Neural progenitor cell (in vitro differentiated cells): ENCODE measurements around the gene TMEM117. TPM values are rescaled to one million over a fixed set of nuclear protein-coding genes. Genes with fewer than 3 reads are reported as not detected.

ENCODE experiments used
- DNase-seq: peaks from one replicate; pipeline ENCODE4 v3.0.0-alpha.2; 2016; ENCODE audit warnings: low spot score
- H2AFZ ChIP-seq: fragments of 200-600 bp; sonication (generic); replicated peaks from 2 replicates; pipeline ENCODE4 v1.6.1; 2016; ENCODE audit warnings: antibody characterized with exemption
- H3F3A ChIP-seq: fragments of 200-600 bp; sonication (generic); 2 replicates; pipeline ENCODE4 v1.6.1; 2016; ENCODE audit warnings: antibody characterized with exemption, low read depth
- H3K27ac ChIP-seq: fragments of 200-600 bp; sonication (generic); 2 replicates; pipeline ENCODE4 v1.5.1; 2016; ENCODE audit warnings: mild to moderate bottlenecking
- H3K27me3 ChIP-seq: fragments of 200-600 bp; sonication (generic); 2 replicates; pipeline ENCODE4 v1.6.1; 2016; ENCODE audit warnings: mild to moderate bottlenecking, moderate library complexity
- H3K36me3 ChIP-seq: fragments of 200-600 bp; sonication (generic); 2 replicates; pipeline ENCODE4 v1.5.1; 2016
- H3K4me1 ChIP-seq: fragments of 200-600 bp; sonication (generic); 2 replicates; pipeline ENCODE4 v1.6.1; 2016; ENCODE audit warnings: mixed run types
- H3K4me2 ChIP-seq: fragments of 200-600 bp; sonication (generic); 2 replicates; pipeline ENCODE4 v1.6.1; 2016
- H3K4me3 ChIP-seq: fragments of 200-600 bp; sonication (generic); 2 replicates; pipeline ENCODE4 v1.5.1; 2016
- H3K79me2 ChIP-seq: fragments of 200-600 bp; sonication (generic); 2 replicates; pipeline ENCODE4 v1.6.1; 2016; ENCODE audit warnings: low read depth
- H3K9ac ChIP-seq: fragments of 200-600 bp; sonication (generic); 2 replicates; pipeline ENCODE4 v1.6.1; 2016
- H3K9me3 ChIP-seq: fragments of 200-600 bp; sonication (generic); 2 replicates; pipeline ENCODE4 v1.5.1; 2016; ENCODE audit warnings: low read depth
- H4K20me1 ChIP-seq: fragments of 200-600 bp; sonication (generic); 2 replicates; pipeline ENCODE4 v1.6.1; 2016; ENCODE audit warnings: low read depth
- H3K27ac Mint-ChIP-seq: 3 replicates; pipeline ENCODE4 v1.8.0; 2021; ENCODE audit warnings: mixed read lengths
- H3K27me3 Mint-ChIP-seq: 2 replicates; pipeline ENCODE4 v1.8.0; 2022; ENCODE audit warnings: low read depth, mild to moderate bottlenecking, inconsistent platforms, moderate library complexity, mixed read lengths; ENCODE audit not compliant: insufficient read depth
- H3K36me3 Mint-ChIP-seq: 3 replicates; pipeline ENCODE4 v1.8.0; 2021; ENCODE audit warnings: mixed read lengths
- H3K4me1 Mint-ChIP-seq: 3 replicates; pipeline ENCODE4 v1.8.0; 2021; ENCODE audit warnings: mixed read lengths
- H3K4me3 Mint-ChIP-seq: 3 replicates; pipeline ENCODE4 v1.8.0; 2021; ENCODE audit warnings: mild to moderate bottlenecking, moderate library complexity, mixed read lengths
- H3K9me3 Mint-ChIP-seq: 3 replicates; pipeline ENCODE4 v1.8.0; 2020; ENCODE audit warnings: mixed read lengths
- CTCF ChIP-seq: fragments of 200-600 bp; sonication (generic); IDR thresholded peaks from 2 replicates; pipeline ENCODE4 v1.5.1; 2017; ENCODE audit warnings: antibody characterized with exemption, mild to moderate bottlenecking
- EZH2 ChIP-seq: fragments of 200-600 bp; sonication (generic); IDR thresholded peaks from 2 replicates; pipeline ENCODE4 v1.6.1; 2017; ENCODE audit warnings: antibody characterized with exemption, mild to moderate bottlenecking, moderate library complexity
- EZH2phosphoT487 ChIP-seq: fragments of 200-600 bp; sonication (generic); IDR thresholded peaks from 2 replicates; pipeline ENCODE4 v1.6.1; 2017; ENCODE audit warnings: antibody characterized with exemption
- total RNA-seq: library from RNA; depleted of rRNA; stranded (reverse); fragments of >200 nt; gene quantifications from 2 replicates; pipeline ENCODE4 v1.2.3, GENCODE V29; 2015; ENCODE audit warnings: low replicate concordance

The TMEM117 gene
- total RNA-seq, 1 donor from 2014 or later = 1.6 TPM

DNA sequence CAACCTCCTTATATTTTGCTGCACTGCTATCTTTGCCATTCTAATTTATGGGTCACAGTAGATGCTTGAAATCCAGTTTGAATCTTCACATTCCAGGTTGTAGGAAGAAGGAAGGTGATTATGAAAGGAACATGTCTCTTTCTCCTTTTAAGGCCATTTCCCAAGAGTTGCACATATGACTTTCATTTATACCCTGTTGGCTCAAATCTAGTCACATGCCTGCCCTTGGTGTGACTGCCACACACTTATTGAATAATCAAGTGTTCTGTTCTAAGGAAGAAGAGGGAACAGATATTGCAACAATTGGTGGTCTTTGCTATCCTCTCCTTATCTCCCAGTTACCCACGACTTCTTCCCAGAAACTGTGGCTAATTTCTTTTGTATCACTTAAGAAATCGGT, 404.3 kb downstream of the TMEM117 start:
- Histone ChIP-seq H3K4me1 (no peaks in the 10 kb centered on the region), H3K4me2 (no peak overlapping the region), H3K27ac (no peak overlapping the region), H3K9me3 (no peaks in the 10 kb centered on the region), H4K20me1 (no peaks in the 10 kb centered on the region), H3K36me3 (no peaks in the 10 kb centered on the region), H3K9ac (no peak overlapping the region), H3F3A (no peaks in the 10 kb centered on the region), H2AFZ (no peak overlapping the region), H3K4me3 (no peak overlapping the region), H3K27me3 (no peaks in the 10 kb centered on the region), H3K79me2 (no peaks in the 10 kb centered on the region)
- Mint-ChIP-seq H3K4me1 (no peaks in the 10 kb centered on the region), H3K27ac (no peak overlapping the region), H3K4me3 (no peak overlapping the region), H3K27me3 (no peaks in the 10 kb centered on the region), H3K9me3 (no peaks in the 10 kb centered on the region), H3K36me3 (no peaks in the 10 kb centered on the region)
- TF ChIP-seq EZH2phosphoT487 (no peak), EZH2 (no peak), CTCF (no peak)
- DNase-seq = no peak

DNA sequence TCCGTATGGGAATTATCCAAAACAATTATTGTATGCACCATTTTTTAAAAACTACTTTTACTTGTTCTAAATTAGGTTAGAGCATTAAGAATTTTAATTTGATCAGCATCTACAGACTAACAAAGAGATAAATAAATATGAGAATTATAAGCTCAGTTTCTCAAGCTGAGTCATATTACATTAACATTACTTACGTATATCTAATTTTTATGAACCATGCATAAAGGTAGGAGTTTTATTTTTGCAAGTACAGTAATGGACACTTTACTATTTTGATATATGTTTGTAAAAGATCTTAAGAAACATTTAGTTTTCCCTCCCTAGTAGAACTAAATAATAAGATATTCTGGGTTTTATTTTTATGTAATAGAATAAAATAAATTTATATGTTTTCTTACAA, 410.1 kb downstream of the TMEM117 start:
- Histone ChIP-seq H3K36me3 (no peaks in the 10 kb centered on the region), H3K4me3 (no peak overlapping the region), H3K4me1 (no peaks in the 10 kb centered on the region), H3K27me3 (no peaks in the 10 kb centered on the region), H3K79me2 (no peaks in the 10 kb centered on the region), H3F3A (no peaks in the 10 kb centered on the region), H3K9me3 (no peaks in the 10 kb centered on the region), H3K9ac (no peak overlapping the region), H3K4me2 (no peak overlapping the region), H4K20me1 (no peaks in the 10 kb centered on the region), H3K27ac (no peak overlapping the region), H2AFZ (no peak overlapping the region)
- Mint-ChIP-seq H3K36me3 (no peaks in the 10 kb centered on the region), H3K27ac (no peak overlapping the region), H3K4me1 (peaks cover 3% of the 10 kb centered on the region), H3K9me3 (no peaks in the 10 kb centered on the region), H3K4me3 (no peak overlapping the region), H3K27me3 (no peaks in the 10 kb centered on the region)
- DNase-seq = no peak
- no peak for TF ChIP-seq EZH2phosphoT487
- TF ChIP-seq EZH2 = no peak
- no peak for TF ChIP-seq CTCF

- no peaks in the 10 kb centered on the region for H3K27me3 ChIP-seq
- no peaks in the 10 kb centered on the region for H3K9me3 ChIP-seq
- H2AFZ ChIP-seq = no peak overlapping the region
- H3K9ac ChIP-seq = no peak overlapping the region
- no peaks in the 10 kb centered on the region for H4K20me1 ChIP-seq
- H3K27ac ChIP-seq = no peak overlapping the region
- H3K79me2 ChIP-seq = no peaks in the 10 kb centered on the region
- H3K4me3 ChIP-seq = no peak overlapping the region
- no peak overlapping the region for H3K4me3 Mint-ChIP-seq
- TF ChIP-seq CTCF (no peak), EZH2phosphoT487 (no peak), EZH2 (no peak)
- H3K36me3 Mint-ChIP-seq = no peaks in the 10 kb centered on the region
- peaks cover 3% of the 10 kb centered on the region for H3K4me1 Mint-ChIP-seq
- H3K27ac Mint-ChIP-seq = no peak overlapping the region
- no peak for DNase-seq
- H3K4me2 ChIP-seq = no peak overlapping the region
- H3K27me3 Mint-ChIP-seq = no peaks in the 10 kb centered on the region
- no peaks in the 10 kb centered on the region for H3K9me3 Mint-ChIP-seq
- H3K36me3 ChIP-seq = no peaks in the 10 kb centered on the region
- no peaks in the 10 kb centered on the region for H3F3A ChIP-seq
- H3K4me1 ChIP-seq = no peaks in the 10 kb centered on the region
These were observed 410.7 kb downstream of the TMEM117 start for GRCh38 chr12:44246482-44247105.
